B cell (primary cell): Measurements from ENCODE around the gene CEMIP2. TPM values are rescaled to one million over a fixed set of nuclear protein-coding genes. Genes with fewer than 3 reads are reported as not detected.

Experiments used
- ATAC-seq: fragments of 200-7000 bp; cut with Tn5 transposase; one replicate; pipeline ENCODE4 v1.10.0; 2021; ENCODE audit warnings: low read depth, mild to moderate bottlenecking, moderate number of reproducible peaks, moderate library complexity
- CTCF ChIA-PET: fragments of 350-600 bp; sonication (Branson Sonifier 250); formaldehyde crosslinking; loops from one replicate; lab custom pipeline; 2021; ENCODE audit warnings: antibody characterized with exemption, inconsistent platforms; lab: Charles Lee
- POLR2A ChIA-PET: fragments of 350-600 bp; sonication (Branson Sonifier 250); formaldehyde crosslinking; loops from one replicate; lab custom pipeline; 2021; ENCODE audit warnings: antibody characterized with exemption; lab: Charles Lee
- DNase-seq: peaks from one replicate; pipeline ENCODE4 v3.0.0; 2013
- H2AFZ ChIP-seq: 2 replicates; pipeline ENCODE4 v1.6.1; 2012; ENCODE audit warnings: mild to moderate bottlenecking, low read depth, low read length; ENCODE audit not compliant: insufficient read depth, poor library complexity, severe bottlenecking
- H3K27ac ChIP-seq, 2 donors: 1 replicate in 1 of 2; 2 replicates in 1 of 2; pipeline ENCODE4 v1.5.1; 2012 to 2013; ENCODE audit warnings: low read length in 2 of 2, mild to moderate bottlenecking in 2 of 2, moderate library complexity in 1 of 2
- H3K27me3 ChIP-seq, 4 experiments: fragments of 200-600 bp in 1 of 4; sonication (generic) in 1 of 4; replicated peaks in 1 of 4; 1 replicate in 2 of 4; 2 replicates in 2 of 4; pipeline versions ENCODE4 v1.6.1 to v1.7.0; 2013 to 2016; ENCODE audit warnings: low read length in 3 of 4, mild to moderate bottlenecking in 2 of 4, mixed read lengths in 1 of 4, moderate library complexity in 1 of 4; ENCODE audit not compliant: insufficient read depth in 4 of 4, control insufficient read depth in 3 of 4; ENCODE audit errors: control extremely low read depth in 1 of 4
- H3K36me3 ChIP-seq, 2 experiments: replicated peaks in 1 of 2; 1 replicate in 1 of 2; 2 replicates in 1 of 2; pipeline versions ENCODE4 v1.6.1 to v1.7.1; 2013; ENCODE audit warnings: low read length in 1 of 2; ENCODE audit not compliant: insufficient read depth in 2 of 2, control insufficient read depth in 1 of 2; ENCODE audit errors: control extremely low read depth in 1 of 2, extremely low read depth in 1 of 2
- H3K4me1 ChIP-seq, 2 donors: fragments of 200-600 bp in 1 of 2; sonication (generic) in 1 of 2; 1 replicate in 1 of 2; 2 replicates in 1 of 2; pipeline versions ENCODE4 v1.5.1 to v1.6.1; 2013 to 2017; ENCODE audit warnings: low read length in 2 of 2; ENCODE audit not compliant: control insufficient read depth in 2 of 2, insufficient read depth in 2 of 2
- H3K4me2 ChIP-seq: replicated peaks from 2 replicates; pipeline ENCODE3; 2012; ENCODE audit warnings: mild to moderate bottlenecking, low read depth, low read length; ENCODE audit not compliant: poor library complexity, severe bottlenecking
- H3K4me3 ChIP-seq, 5 experiments: fragments of 200-600 bp in 1 of 5; sonication (generic) in 1 of 5; 1 replicate in 3 of 5; 2 replicates in 2 of 5; pipeline versions ENCODE4 v1.5.1 to v1.7.0; 2011 to 2016; ENCODE audit warnings: low read length in 4 of 5, mild to moderate bottlenecking in 4 of 5, low read depth in 2 of 5, control low read depth in 1 of 5, moderate library complexity in 1 of 5; ENCODE audit not compliant: insufficient read depth in 1 of 5; ENCODE audit errors: control extremely low read depth in 1 of 5, extremely low read depth in 1 of 5
- H3K79me2 ChIP-seq: fragments of 200-600 bp; sonication (generic); one replicate; pipeline ENCODE4 v1.6.0; 2016; ENCODE audit warnings: low read length; ENCODE audit not compliant: control insufficient read depth, insufficient read depth
- H3K9ac ChIP-seq: fragments of 200-600 bp; sonication (generic); 2 replicates; pipeline ENCODE4 v1.6.1; 2017; ENCODE audit warnings: mild to moderate bottlenecking, low read length, moderate library complexity
- H3K9me3 ChIP-seq, 3 donors: one replicate each; pipeline versions ENCODE4 v1.6.1 to v1.7.1; 2013; ENCODE audit warnings: low read length in 2 of 3; ENCODE audit not compliant: control insufficient read depth in 2 of 3, insufficient read depth in 1 of 3; ENCODE audit errors: control extremely low read depth in 1 of 3
- H4K20me1 ChIP-seq: 2 replicates; pipeline ENCODE4 v1.6.0; 2012; ENCODE audit warnings: mild to moderate bottlenecking, low read length; ENCODE audit not compliant: insufficient read depth, control insufficient read depth, poor library complexity, severe bottlenecking
- H3K27ac Mint-ChIP-seq: one replicate; pipeline ENCODE4 v1.8.0; 2021; ENCODE audit warnings: mixed read lengths
- H3K27me3 Mint-ChIP-seq: one replicate; pipeline ENCODE4 v1.8.0; 2021; ENCODE audit warnings: mixed read lengths
- H3K4me1 Mint-ChIP-seq: one replicate; pipeline ENCODE4 v1.8.0; 2021; ENCODE audit warnings: mixed read lengths
- H3K4me3 Mint-ChIP-seq: one replicate; pipeline ENCODE4 v1.8.0; 2021; ENCODE audit warnings: mixed read lengths
- H3K9me3 Mint-ChIP-seq: one replicate; pipeline ENCODE4 v1.8.0; 2022; ENCODE audit warnings: mixed read lengths; ENCODE audit not compliant: insufficient read depth
- CTCF ChIP-seq: fragments of 200-600 bp; IDR thresholded peaks from one replicate; pipeline ENCODE4 v1.8.0; 2022; ENCODE audit warnings: antibody characterized with exemption, mild to moderate bottlenecking
- EZH2 ChIP-seq: IDR thresholded peaks from 2 replicates; pipeline ENCODE4 v1.6.1; 2012; ENCODE audit warnings: borderline replicate concordance, low read depth, mild to moderate bottlenecking, moderate library complexity, low read length; ENCODE audit not compliant: insufficient read depth, poor library complexity, severe bottlenecking
- WGBS: methylation state at CpG from one replicate; pipeline ENCODE4 v1.1.5; 2013; ENCODE audit warnings: missing lambda C conversion rate; ENCODE audit not compliant: insufficient coverage; 5-methylcytosine and 5-hydroxymethylcytosine counted together
- intact Hi-C: fragments of 100-400 bp; cut with micrococcal nuclease; formaldehyde crosslinking; loops from one replicate; pipeline ENCODE4 v1.10.0; 2022
- polyA plus RNA-seq: library from polyadenylated mRNA; depleted of rRNA; stranded (reverse); fragments of >200 nt; gene quantifications from 2 replicates; pipeline ENCODE4 v1.2.3, GENCODE V29; 2012
- total RNA-seq, 2 donors: library from RNA; stranded (reverse); fragments of 120-200 nt in 1 of 2; gene quantifications; 1 replicate in 1 of 2; 2 replicates in 1 of 2; pipeline versions ENCODE4 v1.2.3 to v1.2.4, GENCODE V29; 2013 to 2022

Gene CEMIP2
- total and polyA plus RNA-seq, 2 donors (not counting 1 experiment from before 2014, with no cell fraction given), result 35.4 to 90.6 TPM

GRCh38 chr9:71663216-71663615 lies 105.1 kb downstream of the CEMIP2 start:
- Mint-ChIP-seq H3K27me3 (peaks cover 12% of the 10 kb centered on the region), H3K9me3 (no peaks in the 10 kb centered on the region), H3K27ac (no peak overlapping the region), H3K4me1 (no peaks in the 10 kb centered on the region), H3K4me3 (no peak overlapping the region)
- ChIA-PET CTCF (no interaction called here), POLR2A (no interaction called here)
- H3K79me2 ChIP-seq, result no peaks in the 10 kb centered on the region
- no peak overlapping the region for H3K27ac ChIP-seq
- DNase-seq, result no peak
- H3K9ac ChIP-seq, result no peak overlapping the region
- no peaks in the 10 kb centered on the region for H3K27me3 ChIP-seq
- intact Hi-C loops, result no loop called here
- no peak for ATAC-seq
- TF ChIP-seq CTCF, result no peak
- no peak for TF ChIP-seq EZH2
- H4K20me1 ChIP-seq, result no peaks in the 10 kb centered on the region
- H3K4me2 ChIP-seq, result no peak overlapping the region
- H2AFZ ChIP-seq, result no peak overlapping the region
- H3K36me3 ChIP-seq, result no peaks in the 10 kb centered on the region
- no peak overlapping the region for H3K4me3 ChIP-seq
- H3K9me3 ChIP-seq, result peaks cover 0 to 6% (median 0%) of the 10 kb centered on the region in 3 donors
- H3K4me1 ChIP-seq, result no peaks in the 10 kb centered on the region
- WGBS, result no CpG with 5 or more reads among the region's 2 CpGs

- no peak overlapping the region for H3K9ac ChIP-seq
- POLR2A ChIA-PET, result interaction anchor here (0.5 kb wide), 1 partner anchor 1341 kb away, joined by 4 read pairs; no protein-coding TSS in a partner anchor
Measured at GRCh38 chr9:71662082-71662481, 106.2 kb downstream of the CEMIP2 start.

More at GRCh38 chr9:71662082-71662481, 106.2 kb downstream of the CEMIP2 start:
- no peaks in the 10 kb centered on the region for H3K4me1 ChIP-seq
- H3K4me1 Mint-ChIP-seq, result no peaks in the 10 kb centered on the region
- TF ChIP-seq CTCF, result no peak
- no peak for TF ChIP-seq EZH2
- CTCF ChIA-PET, result interaction anchor here (0.8 kb wide), 1 partner anchor 23 kb away, joined by 3 read pairs; no protein-coding TSS in a partner anchor
- intact Hi-C loops, result no loop called here
- H3K4me3 Mint-ChIP-seq, result no peak overlapping the region
- peaks cover 9% of the 10 kb centered on the region for H3K9me3 Mint-ChIP-seq
- no CpG with 5 or more reads among the region's 3 CpGs for WGBS
- H3K27ac ChIP-seq, result no peak overlapping the region
- H3K4me3 ChIP-seq, result no peak overlapping the region
- H3K27me3 ChIP-seq, result no peaks in the 10 kb centered on the region
- no peak for DNase-seq
- H3K27me3 Mint-ChIP-seq, result peaks cover 11% of the 10 kb centered on the region
- H3K27ac Mint-ChIP-seq, result no peak overlapping the region
- no peaks in the 10 kb centered on the region for H4K20me1 ChIP-seq
- ATAC-seq, result no peak
- H3K79me2 ChIP-seq, result no peaks in the 10 kb centered on the region
- H3K9me3 ChIP-seq, result peaks cover 0 to 12% (median 0%) of the 10 kb centered on the region in 3 donors
- no peaks in the 10 kb centered on the region for H3K36me3 ChIP-seq
- no peak overlapping the region for H2AFZ ChIP-seq
- H3K4me2 ChIP-seq, result no peak overlapping the region
